ENCODE measurements around the gene PUS1.
A peak's percentile ranks its signal among the peaks of the same experiment; 100 is the strongest.

The PUS1 gene

GRCh38 chr12:131896811-131897270, 32.2 kb upstream of the PUS1 start:
- no peaks in the 10 kb centered on the region for H3K27me3 ChIP-seq (ENCODE audit: low read depth, low read length)
- no peak overlapping the region for H3K9ac ChIP-seq (ENCODE audit: low read length)
- H3K4me3 ChIP-seq (ENCODE audit: low read length): no peak overlapping the region
- H3K27ac ChIP-seq (ENCODE audit: low read length): no peak overlapping the region
- no peak for TF ChIP-seq EZH2phosphoT487 (IDR thresholded peaks at IDR 0.05; ENCODE audit: low read depth)
- no peak for TF ChIP-seq CTCF (IDR thresholded peaks at IDR 0.05; ENCODE audit: low read depth, low read length)
- H3K4me2 ChIP-seq (ENCODE audit: low read length): peak overlapping the region; percentile 100; the same call in 1 of the 2 replicates
- no peaks in the 10 kb centered on the region for H3K9me3 ChIP-seq (ENCODE audit: insufficient read depth, low read length)
- peaks cover 11% of the 10 kb centered on the region for H3K4me1 ChIP-seq (ENCODE audit: low read length)
- H2AFZ ChIP-seq (ENCODE audit: low read depth, low read length): no peak overlapping the region
- H3K36me3 ChIP-seq (replicated peaks; ENCODE audit: low read depth, low read length): peaks cover 10% of the 10 kb centered on the region
- H3K79me2 ChIP-seq (ENCODE audit: low read length): peaks cover 10% of the 10 kb centered on the region
- peaks cover 29% of the 10 kb centered on the region for H4K20me1 ChIP-seq (ENCODE audit: insufficient read depth, low read length)

GRCh38 chr12:131897276-131897675, 31.8 kb upstream of the PUS1 start:
- H3K36me3 ChIP-seq (replicated peaks; ENCODE audit: low read depth, low read length): peaks cover 10% of the 10 kb centered on the region
- H3K79me2 ChIP-seq (ENCODE audit: low read length): peaks cover 10% of the 10 kb centered on the region
- H3K27me3 ChIP-seq (ENCODE audit: low read depth, low read length): no peaks in the 10 kb centered on the region
- H4K20me1 ChIP-seq (ENCODE audit: insufficient read depth, low read length): peaks cover 32% of the 10 kb centered on the region
- H2AFZ ChIP-seq (ENCODE audit: low read depth, low read length): no peak overlapping the region
- no peak overlapping the region for H3K27ac ChIP-seq (ENCODE audit: low read length)
- H3K4me1 ChIP-seq (ENCODE audit: low read length): peaks cover 11% of the 10 kb centered on the region
- H3K4me2 ChIP-seq (ENCODE audit: low read length): no peak overlapping the region
- H3K4me3 ChIP-seq (ENCODE audit: low read length): no peak overlapping the region
- H3K9ac ChIP-seq (ENCODE audit: low read length): no peak overlapping the region
- H3K9me3 ChIP-seq (ENCODE audit: insufficient read depth, low read length): no peaks in the 10 kb centered on the region
- no peak for TF ChIP-seq CTCF (IDR thresholded peaks at IDR 0.05; ENCODE audit: low read depth, low read length)
- TF ChIP-seq EZH2phosphoT487 (IDR thresholded peaks at IDR 0.05; ENCODE audit: low read depth): no peak

GRCh38 chr12:131897875-131898274, 31.2 kb upstream of the PUS1 start:
- Histone ChIP-seq H3K4me3 (ENCODE audit: low read length) (no peak overlapping the region), H3K9me3 (ENCODE audit: insufficient read depth, low read length) (no peaks in the 10 kb centered on the region), H3K36me3 (replicated peaks; ENCODE audit: low read depth, low read length) (peaks cover 10% of the 10 kb centered on the region), H3K9ac (ENCODE audit: low read length) (no peak overlapping the region), H3K4me1 (ENCODE audit: low read length) (peaks cover 11% of the 10 kb centered on the region), H3K4me2 (ENCODE audit: low read length) (no peak overlapping the region), H4K20me1 (ENCODE audit: insufficient read depth, low read length) (peaks cover 37% of the 10 kb centered on the region), H3K27ac (ENCODE audit: low read length) (no peak overlapping the region), H3K79me2 (ENCODE audit: low read length) (peaks cover 10% of the 10 kb centered on the region), H2AFZ (ENCODE audit: low read depth, low read length) (no peak overlapping the region), H3K27me3 (ENCODE audit: low read depth, low read length) (no peaks in the 10 kb centered on the region)
- no peak for TF ChIP-seq CTCF (IDR thresholded peaks at IDR 0.05; ENCODE audit: low read depth, low read length)
- TF ChIP-seq EZH2phosphoT487 (IDR thresholded peaks at IDR 0.05; ENCODE audit: low read depth): no peak

- no peaks in the 10 kb centered on the region for H3K27me3 ChIP-seq (ENCODE audit: low read depth, low read length)
- H4K20me1 ChIP-seq (ENCODE audit: insufficient read depth, low read length): peaks cover 52% of the 10 kb centered on the region
- peaks cover 10% of the 10 kb centered on the region for H3K36me3 ChIP-seq (replicated peaks; ENCODE audit: low read depth, low read length)
- H3K9ac ChIP-seq (ENCODE audit: low read length): no peak overlapping the region
- no peak overlapping the region for H3K27ac ChIP-seq (ENCODE audit: low read length)
- H3K4me3 ChIP-seq (ENCODE audit: low read length): no peak overlapping the region
- H3K4me1 ChIP-seq (ENCODE audit: low read length): peaks cover 10% of the 10 kb centered on the region
- no peak overlapping the region for H2AFZ ChIP-seq (ENCODE audit: low read depth, low read length)
- H3K79me2 ChIP-seq (ENCODE audit: low read length): peaks cover 8% of the 10 kb centered on the region
- H3K4me2 ChIP-seq (ENCODE audit: low read length): no peak overlapping the region
- TF ChIP-seq CTCF (IDR thresholded peaks at IDR 0.05; ENCODE audit: low read depth, low read length): no peak
- no peak for TF ChIP-seq EZH2phosphoT487 (IDR thresholded peaks at IDR 0.05; ENCODE audit: low read depth)
- H3K9me3 ChIP-seq (ENCODE audit: insufficient read depth, low read length): no peaks in the 10 kb centered on the region
Measured at GRCh38 chr12:131900397-131900796, 28.7 kb upstream of the PUS1 start.
